H9 (cell line): Measurements from ENCODE around the gene DUSP28. TPM values are rescaled to one million over a fixed set of nuclear protein-coding genes. Genes with fewer than 3 reads are reported as not detected.

ENCODE experiments used
- DNase-seq: peaks from one replicate; pipeline ENCODE4 v3.0.0-alpha.2; 2017
- H2AFZ ChIP-seq: one replicate; pipeline ENCODE4 v1.6.1; 2013; ENCODE audit warnings: mild to moderate bottlenecking, low read length, control low read depth, moderate library complexity
- H2AK5ac ChIP-seq: 2 replicates; pipeline ENCODE4 v1.6.1; 2013; ENCODE audit warnings: low read length, control low read depth, mixed read lengths; ENCODE audit not compliant: insufficient read length
- H2BK120ac ChIP-seq: one replicate; pipeline ENCODE4 v1.6.1; 2013; ENCODE audit warnings: low read depth, mild to moderate bottlenecking, low read length, control low read depth, inconsistent platforms; ENCODE audit not compliant: poor library complexity, severe bottlenecking
- H2BK12ac ChIP-seq: 2 replicates; pipeline ENCODE4 v1.6.1; 2013; ENCODE audit warnings: low read length, control low read depth, mixed read lengths, low read depth; ENCODE audit not compliant: insufficient read length
- H2BK15ac ChIP-seq: 2 replicates; pipeline ENCODE4 v1.6.1; 2013; ENCODE audit warnings: low read depth, low read length, control low read depth
- H2BK20ac ChIP-seq: one replicate; pipeline ENCODE4 v1.6.1; 2013; ENCODE audit warnings: low read depth, mild to moderate bottlenecking, low read length, control low read depth, inconsistent platforms; ENCODE audit not compliant: poor library complexity, severe bottlenecking
- H2BK5ac ChIP-seq: 2 replicates; pipeline ENCODE4 v1.6.1; 2013; ENCODE audit warnings: low read length, control low read depth, mixed read lengths; ENCODE audit not compliant: insufficient read length
- H3K14ac ChIP-seq: 2 replicates; pipeline ENCODE4 v1.6.1; 2013; ENCODE audit warnings: low read length, control low read depth; ENCODE audit not compliant: insufficient read depth
- H3K18ac ChIP-seq: 2 replicates; pipeline ENCODE4 v1.6.1; 2013; ENCODE audit warnings: low read depth, mild to moderate bottlenecking, mixed read lengths, low read length, control low read depth; ENCODE audit not compliant: insufficient read length
- H3K23ac ChIP-seq: 2 replicates; pipeline ENCODE4 v1.6.1; 2013; ENCODE audit warnings: low read length, control low read depth, mixed read lengths, low read depth; ENCODE audit not compliant: insufficient read length
- H3K23me2 ChIP-seq: 2 replicates; pipeline ENCODE4 v1.6.1; 2013; ENCODE audit warnings: low read depth, mild to moderate bottlenecking, mixed read lengths, low read length, control low read depth; ENCODE audit not compliant: insufficient read length, poor library complexity, severe bottlenecking
- H3K27ac ChIP-seq: 2 replicates; pipeline ENCODE4 v1.5.1; 2013; ENCODE audit warnings: low read length, control low read depth, mixed read lengths, low read depth; ENCODE audit not compliant: insufficient read length
- H3K27me3 ChIP-seq: 2 replicates; pipeline ENCODE4 v1.6.1; 2013; ENCODE audit warnings: low read length, control low read depth, inconsistent platforms; ENCODE audit not compliant: insufficient read depth
- H3K4ac ChIP-seq: 2 replicates; pipeline ENCODE4 v1.6.1; 2013; ENCODE audit warnings: low read depth, mild to moderate bottlenecking, control low read depth, inconsistent platforms, low read length, moderate library complexity
- H3K4me1 ChIP-seq: 2 replicates; pipeline ENCODE4 v1.6.1; 2013; ENCODE audit warnings: low read length, control low read depth, inconsistent platforms; ENCODE audit not compliant: insufficient read depth
- H3K4me2 ChIP-seq: 2 replicates; pipeline ENCODE4 v1.6.1; 2013; ENCODE audit warnings: low read length, control low read depth, mixed read lengths; ENCODE audit not compliant: insufficient read length, insufficient read depth
- H3K56ac ChIP-seq: 2 replicates; pipeline ENCODE4 v1.6.1; 2013; ENCODE audit warnings: low read depth, mild to moderate bottlenecking, mixed read lengths, low read length, control low read depth; ENCODE audit not compliant: insufficient read length
- H3K79me1 ChIP-seq: 2 replicates; pipeline ENCODE4 v1.6.1; 2013; ENCODE audit warnings: low read depth, mild to moderate bottlenecking, moderate library complexity, low read length, control low read depth, inconsistent platforms; ENCODE audit not compliant: insufficient read depth, poor library complexity, severe bottlenecking
- H3K79me2 ChIP-seq: 2 replicates; pipeline ENCODE4 v1.6.1; 2013; ENCODE audit warnings: low read length, control low read depth, inconsistent platforms; ENCODE audit not compliant: insufficient read depth
- H3K9ac ChIP-seq: 2 replicates; pipeline ENCODE4 v1.6.1; 2013; ENCODE audit warnings: low read length, control low read depth, mixed read lengths; ENCODE audit not compliant: insufficient read length; ENCODE audit errors: extremely low read depth
- H3K9me3 ChIP-seq: one replicate; pipeline ENCODE4 v1.6.1; 2013; ENCODE audit warnings: low read depth, low read length, inconsistent platforms; ENCODE audit not compliant: control insufficient read depth
- H3T11ph ChIP-seq: one replicate; pipeline ENCODE4 v1.6.1; 2013; ENCODE audit warnings: mild to moderate bottlenecking, low read length, control low read depth, inconsistent platforms
- H4K20me1 ChIP-seq: one replicate; pipeline ENCODE4 v1.6.1; 2013; ENCODE audit not compliant: control insufficient read depth, insufficient read length, insufficient read depth
- H4K5ac ChIP-seq: 2 replicates; pipeline ENCODE4 v1.6.1; 2013; ENCODE audit warnings: low read depth, mild to moderate bottlenecking, mixed read lengths, low read length, control low read depth; ENCODE audit not compliant: insufficient read length
- H4K8ac ChIP-seq: replicated peaks from 2 replicates; pipeline ENCODE4 v1.6.1; 2013; ENCODE audit warnings: low read length, control low read depth, mixed read lengths, low read depth; ENCODE audit not compliant: insufficient read length
- H4K91ac ChIP-seq: 2 replicates; pipeline ENCODE4 v1.6.1; 2013; ENCODE audit warnings: low read depth, mild to moderate bottlenecking, moderate library complexity, mixed read lengths, low read length, control low read depth; ENCODE audit not compliant: insufficient read length
- H3K27ac Mint-ChIP-seq, 3 experiments: 2 replicates in 2 of 3; 3 replicates in 1 of 3; pipeline ENCODE4 v1.8.0; 2020 to 2021; ENCODE audit warnings: mixed read lengths in 3 of 3, mild to moderate bottlenecking in 1 of 3, moderate library complexity in 1 of 3
- H3K27me3 Mint-ChIP-seq: 2 replicates; pipeline ENCODE4 v1.8.0; 2021; ENCODE audit warnings: low read depth, mild to moderate bottlenecking, moderate library complexity, mixed read lengths
- H3K36me3 Mint-ChIP-seq, 3 experiments: 2 replicates in 2 of 3; 3 replicates in 1 of 3; pipeline ENCODE4 v1.8.0; 2020 to 2021; ENCODE audit warnings: low read depth in 3 of 3, mixed read lengths in 3 of 3; ENCODE audit not compliant: insufficient read depth in 1 of 3
- H3K4me1 Mint-ChIP-seq, 2 experiments: 2 replicates each; pipeline ENCODE4 v1.8.0; 2020; ENCODE audit warnings: mixed read lengths in 2 of 2
- H3K4me3 Mint-ChIP-seq, 2 experiments: 2 replicates in 1 of 2; 3 replicates in 1 of 2; pipeline ENCODE4 v1.8.0; 2020 to 2021; ENCODE audit warnings: mild to moderate bottlenecking in 2 of 2, mixed read lengths in 2 of 2, moderate library complexity in 1 of 2
- H3K9me3 Mint-ChIP-seq, 2 experiments: 2 replicates in 1 of 2; 3 replicates in 1 of 2; pipeline ENCODE4 v1.8.0; 2020; ENCODE audit warnings: mild to moderate bottlenecking in 2 of 2, mixed read lengths in 2 of 2, moderate library complexity in 1 of 2
- WGBS: extraction: QIAGEN DNeasy Blood & Tissue Kit; methylation state at CpG from one replicate; pipeline ENCODE4 v1.1.7; 2013; ENCODE audit warnings: missing lambda C conversion rate, low lambda C conversion rate, mixed read lengths; ENCODE audit not compliant: insufficient read length; ENCODE audit errors: extremely low coverage; 5-methylcytosine and 5-hydroxymethylcytosine counted together
- total RNA-seq: library from RNA; stranded (reverse); gene quantifications from 2 replicates; pipeline ENCODE4 v1.2.1, GENCODE V29; 2021
- TF ChIP-seq, protein P1 (sequence below): fragments of 200-600 bp; sonication (generic); conservative IDR thresholded peaks from 3 replicates; pipeline ENCODE4 v1.8.0; 2021; ENCODE audit warnings: antibody characterized with exemption, mild to moderate bottlenecking

Gene DUSP28
- total RNA-seq, 1 experiment from 2014 or later: 1.6 TPM

DNA sequence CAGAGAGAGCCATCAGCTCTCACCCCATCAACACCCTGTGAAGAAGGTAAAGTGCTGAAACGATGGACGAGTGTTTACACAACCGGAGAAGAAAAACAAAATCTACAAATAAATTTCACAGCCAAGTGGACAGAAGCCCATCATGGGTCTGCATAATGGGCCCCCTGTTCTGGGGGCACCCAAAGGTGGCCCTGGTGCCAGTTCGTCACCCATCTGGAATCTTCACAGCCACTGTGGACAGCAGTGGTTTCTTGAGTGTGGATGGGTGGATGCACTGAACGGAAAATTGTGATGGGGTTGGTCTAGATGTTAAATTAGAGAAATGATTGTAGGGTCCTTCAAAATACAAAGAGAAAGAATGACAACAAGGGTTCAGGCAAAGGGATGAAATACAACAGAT is 41.2 kb upstream of the DUSP28 start:
- H4K20me1 ChIP-seq: peaks cover 4% of the 10 kb centered on the region
- H4K91ac ChIP-seq: no peak overlapping the region
- H2BK5ac ChIP-seq: no peak overlapping the region
- peaks cover 0 to 4% of the 10 kb centered on the region in 2 experiments; a peak in 2 of 4 replicates for H3K4me1 Mint-ChIP-seq
- no peak overlapping the region for H3K4ac ChIP-seq
- H2BK12ac ChIP-seq: no peak overlapping the region
- H4K5ac ChIP-seq: no peak overlapping the region
- H3K23me2 ChIP-seq: no peaks in the 10 kb centered on the region
- H3K27ac ChIP-seq: no peak overlapping the region
- no peaks in the 10 kb centered on the region for H3K79me2 ChIP-seq
- peaks cover 18 to 23% (median 23%) of the 10 kb centered on the region in 3 experiments for H3K36me3 Mint-ChIP-seq
- peaks cover 2% of the 10 kb centered on the region; the same call in 1 of the 2 replicates for H3K4me1 ChIP-seq
- no peak overlapping the region for H2BK20ac ChIP-seq
- DNase-seq: no peak
- no peak overlapping the region for H3K23ac ChIP-seq
- no peaks in the 10 kb centered on the region; the same call in 1 of the 2 replicates for H3K27me3 ChIP-seq
- H3K18ac ChIP-seq: no peak overlapping the region
- H3K4me3 Mint-ChIP-seq: no peak overlapping the region
- H3K27ac Mint-ChIP-seq: no peak overlapping the region
- no peak overlapping the region for H3K56ac ChIP-seq
- TF ChIP-seq, protein P1, sequence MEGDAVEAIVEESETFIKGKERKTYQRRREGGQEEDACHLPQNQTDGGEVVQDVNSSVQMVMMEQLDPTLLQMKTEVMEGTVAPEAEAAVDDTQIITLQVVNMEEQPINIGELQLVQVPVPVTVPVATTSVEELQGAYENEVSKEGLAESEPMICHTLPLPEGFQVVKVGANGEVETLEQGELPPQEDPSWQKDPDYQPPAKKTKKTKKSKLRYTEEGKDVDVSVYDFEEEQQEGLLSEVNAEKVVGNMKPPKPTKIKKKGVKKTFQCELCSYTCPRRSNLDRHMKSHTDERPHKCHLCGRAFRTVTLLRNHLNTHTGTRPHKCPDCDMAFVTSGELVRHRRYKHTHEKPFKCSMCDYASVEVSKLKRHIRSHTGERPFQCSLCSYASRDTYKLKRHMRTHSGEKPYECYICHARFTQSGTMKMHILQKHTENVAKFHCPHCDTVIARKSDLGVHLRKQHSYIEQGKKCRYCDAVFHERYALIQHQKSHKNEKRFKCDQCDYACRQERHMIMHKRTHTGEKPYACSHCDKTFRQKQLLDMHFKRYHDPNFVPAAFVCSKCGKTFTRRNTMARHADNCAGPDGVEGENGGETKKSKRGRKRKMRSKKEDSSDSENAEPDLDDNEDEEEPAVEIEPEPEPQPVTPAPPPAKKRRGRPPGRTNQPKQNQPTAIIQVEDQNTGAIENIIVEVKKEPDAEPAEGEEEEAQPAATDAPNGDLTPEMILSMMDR: no peak
- peaks cover 17 to 26% of the 10 kb centered on the region in 2 experiments for H3K9me3 Mint-ChIP-seq
- no peak overlapping the region for H3K4me2 ChIP-seq
- H3K27me3 Mint-ChIP-seq: peaks cover 17% of the 10 kb centered on the region
- H2BK15ac ChIP-seq: no peak overlapping the region
- H2AK5ac ChIP-seq: no peak overlapping the region
- no peak overlapping the region for H3T11ph ChIP-seq
- no peak overlapping the region for H4K8ac ChIP-seq
- H3K79me1 ChIP-seq: no peaks in the 10 kb centered on the region
- H3K9ac ChIP-seq: no peak overlapping the region
- WGBS: no CpG with 5 or more reads among the region's 5 CpGs
- H3K14ac ChIP-seq: no peak overlapping the region
- no peak overlapping the region for H2BK120ac ChIP-seq
- H3K9me3 ChIP-seq: no peaks in the 10 kb centered on the region
- H2AFZ ChIP-seq: no peak overlapping the region
